HG03354 (cell line): ENCODE results near the gene ARSB.
A peak's percentile ranks its signal among the peaks of the same experiment; 100 is the strongest.

ENCODE experiments used
- ATAC-seq: cut with Tn5 transposase; IDR thresholded peaks from one replicate; pipeline ENCODE4 v1.9.1; 2021; ENCODE audit warnings: mild to moderate bottlenecking; ENCODE audit not compliant: unreplicated experiment, poor library complexity, severe bottlenecking

Gene ARSB

DNA sequence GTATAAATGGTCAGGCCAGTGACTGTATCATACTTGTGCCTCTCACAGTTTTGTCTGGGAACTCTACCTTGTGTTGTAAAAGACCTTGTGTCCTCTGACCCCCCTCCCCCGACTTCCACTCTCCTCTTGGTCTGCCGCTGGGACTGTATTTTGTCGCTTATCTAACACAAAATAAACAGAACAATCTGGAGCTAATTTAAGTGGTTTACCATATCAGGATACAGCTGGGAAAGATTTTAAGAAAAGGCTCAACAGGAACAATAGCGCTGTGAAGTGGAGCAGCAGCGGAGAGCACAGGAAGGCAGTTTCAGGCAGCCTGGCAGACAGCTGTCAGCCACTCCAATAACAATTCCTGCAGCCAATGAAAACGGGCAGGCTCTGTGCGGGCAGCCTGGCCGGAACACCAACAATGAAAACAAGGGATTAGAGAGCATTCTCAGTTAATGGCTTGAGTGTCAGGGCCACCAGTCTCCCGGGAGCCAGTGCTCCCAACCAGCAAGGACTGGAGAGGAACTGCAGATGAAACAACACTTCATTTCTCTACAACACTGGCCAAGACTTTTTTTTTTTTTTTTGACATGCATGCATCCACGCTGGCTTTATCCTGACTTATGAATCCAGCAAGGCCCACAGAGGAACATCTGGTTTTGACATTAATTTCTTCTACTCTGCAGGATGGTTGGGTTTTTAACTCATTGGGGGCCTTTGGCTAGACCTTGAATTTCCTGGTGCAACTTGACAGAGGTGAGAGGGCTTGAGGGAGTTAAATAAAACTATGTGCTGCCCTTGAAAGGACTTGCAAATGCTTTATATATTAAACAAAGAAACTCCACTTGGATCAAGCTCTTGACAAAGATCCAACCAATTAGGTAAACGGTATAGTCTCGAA is 76.7 kb downstream of the ARSB start:
- no peak for ATAC-seq

DNA sequence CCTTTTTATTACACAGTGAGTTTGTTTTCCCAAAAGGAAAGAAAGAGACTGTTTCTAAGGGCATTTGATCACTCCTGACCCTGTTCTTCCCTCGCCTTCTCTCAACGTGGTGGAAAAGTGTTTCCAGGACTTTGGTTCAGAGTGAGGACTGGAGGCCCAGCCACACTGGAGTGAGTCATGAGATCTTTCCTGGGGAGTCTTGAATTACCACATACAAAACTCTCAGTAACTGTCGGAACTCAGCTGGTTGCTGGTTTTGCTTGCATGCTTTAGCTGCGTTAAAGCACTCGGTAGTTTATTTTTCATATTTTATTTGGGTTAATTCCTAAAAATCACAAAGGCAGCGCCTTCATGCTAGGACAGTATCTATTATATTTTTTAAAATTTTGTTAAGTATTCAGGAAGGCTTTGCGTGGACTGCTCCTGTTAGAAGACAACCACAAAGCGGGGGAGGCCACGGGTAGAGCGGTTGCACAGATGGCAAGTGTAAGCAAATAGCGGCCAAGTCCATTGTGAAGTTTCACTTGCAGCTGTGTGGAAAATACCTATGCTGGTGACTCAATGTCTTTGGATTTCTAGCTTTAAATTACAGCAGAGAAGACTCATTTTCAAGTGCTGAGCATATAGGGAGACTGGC is 77.7 kb downstream of the ARSB start:
- ATAC-seq, result no peak

DNA sequence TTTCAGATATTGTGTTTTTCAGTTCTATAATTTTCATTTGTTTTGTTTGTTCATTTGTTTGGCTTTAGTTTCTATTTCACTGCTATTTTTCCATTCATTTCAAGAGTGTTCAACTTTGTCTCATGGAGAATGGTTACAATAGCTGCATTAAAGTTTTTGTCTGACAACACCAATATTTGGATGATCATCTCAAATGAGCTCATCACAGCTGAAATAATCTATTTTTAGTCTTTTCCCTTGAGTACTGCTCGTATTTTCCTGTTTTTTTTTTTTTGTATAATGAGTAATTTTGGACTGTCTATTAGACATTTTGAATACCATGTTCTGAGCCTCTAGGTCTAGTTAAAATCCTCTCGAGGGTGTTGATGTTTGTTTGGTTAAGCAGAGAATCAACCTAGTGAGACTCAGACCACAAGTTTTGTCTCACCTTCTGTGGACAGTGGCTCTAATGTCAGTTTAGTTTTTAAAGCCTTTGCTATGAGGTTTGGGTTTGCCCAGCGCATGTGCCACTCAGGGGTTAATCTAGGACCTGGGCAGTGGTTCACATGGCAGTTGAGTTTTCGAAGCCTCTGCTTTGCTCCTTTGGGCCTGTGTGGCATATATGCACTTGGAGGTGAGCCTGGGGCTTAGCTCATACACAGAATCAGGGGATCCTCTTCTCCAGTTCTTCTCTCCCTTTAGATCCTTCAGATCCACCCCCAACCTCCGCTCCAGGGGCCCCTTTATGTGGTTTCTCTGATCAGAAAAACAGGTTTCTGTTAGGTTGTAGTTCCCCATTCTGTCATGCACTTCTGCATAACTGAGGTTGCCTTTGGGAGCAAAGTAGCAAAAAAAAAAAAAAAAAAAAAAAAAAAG is 79.8 kb downstream of the ARSB start:
- peak; percentile 61 for ATAC-seq

DNA sequence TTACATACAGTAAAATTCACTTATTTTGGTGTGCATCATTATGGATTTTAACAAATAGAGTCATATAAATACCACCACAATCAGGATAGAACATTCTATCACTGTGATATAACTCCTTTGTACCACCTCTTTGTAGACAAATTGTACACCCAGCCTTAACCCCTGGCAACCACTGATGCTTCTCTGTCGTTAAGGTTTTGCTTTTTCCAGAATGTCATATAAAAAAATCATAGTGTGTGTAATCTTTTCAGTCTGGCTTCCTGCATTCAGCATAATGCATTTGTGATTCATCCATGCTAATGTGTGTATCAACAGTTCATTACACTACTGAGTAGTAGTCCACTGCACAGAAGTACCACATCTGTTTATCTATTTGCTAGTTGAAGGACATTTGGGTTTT is 81.2 kb downstream of the ARSB start:
- no peak for ATAC-seq

DNA sequence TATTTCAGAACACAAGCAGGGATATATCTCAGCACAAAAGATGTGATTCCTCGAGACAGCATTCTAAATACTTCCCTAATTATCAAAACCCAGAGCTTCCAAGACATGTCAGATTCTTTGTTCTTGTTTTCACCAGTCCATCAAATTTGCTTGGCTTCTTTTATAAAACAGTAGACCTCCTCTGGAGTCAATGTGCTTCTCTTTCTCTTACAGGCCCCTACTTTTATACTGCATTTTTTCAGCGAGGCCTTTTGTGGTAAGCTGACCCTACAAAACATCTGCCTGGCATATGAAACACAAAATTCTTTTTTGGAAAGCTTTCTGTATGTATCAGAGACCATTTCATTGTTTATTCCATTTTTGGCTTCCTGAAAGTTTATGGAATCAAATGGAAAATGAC is 81.8 kb downstream of the ARSB start:
- no peak for ATAC-seq

DNA sequence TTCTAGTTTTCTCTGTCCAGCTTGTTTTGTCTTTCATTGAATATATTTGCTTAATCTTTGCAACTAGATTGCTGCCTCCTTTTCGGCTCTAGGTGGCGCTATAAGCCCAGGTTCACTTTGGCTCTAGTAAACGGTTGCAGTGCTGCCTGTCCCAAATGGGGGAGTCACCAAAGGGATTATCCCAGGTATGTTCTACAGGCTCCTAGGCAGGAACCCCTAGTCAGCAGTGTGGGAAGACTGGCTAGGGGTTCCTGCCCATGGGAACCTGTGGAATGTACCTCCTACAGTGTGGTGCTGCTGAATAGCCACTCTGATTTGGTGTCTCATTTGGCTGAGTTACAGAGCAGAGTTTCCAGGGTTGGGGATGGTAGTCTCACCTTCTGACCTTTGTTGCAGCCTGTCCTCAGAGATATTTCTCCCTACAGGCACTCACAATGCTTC is 85.2 kb downstream of the ARSB start:
- ATAC-seq, result no peak

DNA sequence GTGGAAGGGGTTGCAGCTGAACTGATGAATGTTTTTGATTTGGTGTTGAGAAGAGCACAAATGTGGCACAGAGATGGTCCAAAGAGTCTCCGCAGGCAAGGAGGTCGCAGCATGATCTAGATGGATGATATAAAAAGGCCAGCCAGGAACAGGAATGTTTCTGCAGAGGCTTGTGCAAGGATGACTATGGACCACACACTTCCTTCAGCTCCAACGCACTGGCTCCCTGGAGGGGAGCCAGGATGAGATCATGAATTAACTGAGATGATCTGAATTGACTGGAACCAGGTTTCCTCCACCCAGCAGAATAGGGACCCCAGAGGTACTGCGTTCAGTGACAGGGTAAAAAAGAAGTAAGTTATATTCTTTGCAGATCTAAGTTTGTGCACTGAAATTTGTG is 89.0 kb downstream of the ARSB start:
- ATAC-seq, result no peak

DNA sequence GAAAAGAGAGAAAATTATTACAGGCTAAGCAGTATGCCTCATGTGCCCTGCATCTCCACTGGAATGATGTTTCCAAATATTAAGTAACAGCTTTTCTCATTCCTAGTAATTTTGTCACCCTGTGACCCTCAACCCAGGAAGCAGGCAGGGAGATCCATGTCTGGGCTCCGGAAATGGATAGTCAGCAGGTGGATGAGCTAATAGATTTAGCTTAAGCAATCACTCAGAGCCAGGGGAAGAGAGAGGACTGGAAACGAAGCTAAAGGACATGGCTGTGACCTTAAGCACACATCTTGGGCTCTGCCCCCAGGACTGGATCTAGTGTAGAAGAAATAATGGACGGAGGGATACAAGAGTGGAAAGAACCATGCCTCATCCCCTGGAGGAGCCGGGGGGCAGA is 89.5 kb downstream of the ARSB start:
- no peak for ATAC-seq

DNA sequence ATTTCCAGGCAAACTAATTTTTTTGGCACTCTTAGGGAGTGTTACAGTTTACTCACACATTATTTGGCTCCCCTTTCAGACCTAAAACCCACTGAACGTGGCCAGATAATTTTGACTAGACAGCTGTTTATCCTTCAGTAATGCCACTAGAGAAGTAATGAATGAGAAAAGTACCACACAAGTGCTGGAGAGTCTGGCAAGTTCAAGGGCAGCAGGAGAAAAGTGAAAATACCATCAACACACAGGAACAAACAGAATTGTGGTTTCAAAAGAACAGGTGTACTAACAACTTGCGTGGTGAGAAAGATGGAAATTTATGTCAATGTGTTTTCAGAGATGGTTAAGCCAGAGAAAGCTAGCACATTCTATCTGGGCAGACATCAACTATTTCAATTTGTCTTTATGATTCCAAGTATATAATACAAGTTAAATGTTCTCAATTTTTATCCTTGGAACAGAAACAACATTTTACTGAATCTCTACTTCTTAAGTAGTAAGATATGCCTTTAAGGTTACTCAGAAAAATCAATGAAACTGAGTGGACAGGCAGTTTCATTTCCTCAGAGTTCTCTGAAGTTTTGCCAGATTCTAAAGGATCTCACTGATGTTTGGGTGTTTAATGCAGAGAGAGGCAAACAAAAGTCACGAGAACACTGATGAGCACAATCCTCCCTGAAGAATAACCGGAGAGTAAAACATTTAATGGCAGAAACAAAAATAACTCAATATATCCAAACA is 91.0 kb downstream of the ARSB start:
- ATAC-seq, result peak; percentile 64

DNA sequence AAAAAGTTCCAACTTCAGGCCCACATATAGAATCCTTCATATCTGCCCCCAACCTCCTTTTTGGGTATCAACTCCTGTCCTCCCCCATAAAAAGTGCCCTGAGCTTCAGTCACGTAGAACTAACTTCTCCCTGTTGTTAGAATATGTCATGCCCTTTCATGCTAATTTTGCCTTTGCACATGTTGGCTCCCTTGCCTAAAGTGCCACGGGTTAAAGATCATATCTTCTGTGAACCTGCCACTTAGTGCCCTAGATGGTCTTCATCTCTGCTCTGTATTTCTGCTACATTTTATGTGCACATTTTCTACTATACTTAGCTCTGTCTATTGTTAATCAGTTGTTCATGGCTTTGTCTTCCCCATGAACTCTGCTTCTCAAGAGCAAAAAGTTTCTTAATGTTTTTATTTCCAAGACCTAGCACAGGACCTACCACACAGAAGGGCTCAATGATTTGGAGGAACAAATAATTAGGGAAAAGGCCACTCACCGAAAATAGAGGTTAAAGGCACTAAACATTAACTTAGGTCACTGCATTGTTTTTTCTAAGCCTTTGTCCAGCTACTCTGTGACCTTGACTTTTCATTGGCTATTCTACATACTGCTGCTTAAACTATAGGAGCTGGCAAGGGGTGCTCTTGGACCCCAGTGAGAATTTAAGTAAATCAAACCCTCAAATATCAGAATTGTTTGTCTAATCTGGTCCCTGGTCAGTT is 94.3 kb downstream of the ARSB start:
- no peak for ATAC-seq

DNA sequence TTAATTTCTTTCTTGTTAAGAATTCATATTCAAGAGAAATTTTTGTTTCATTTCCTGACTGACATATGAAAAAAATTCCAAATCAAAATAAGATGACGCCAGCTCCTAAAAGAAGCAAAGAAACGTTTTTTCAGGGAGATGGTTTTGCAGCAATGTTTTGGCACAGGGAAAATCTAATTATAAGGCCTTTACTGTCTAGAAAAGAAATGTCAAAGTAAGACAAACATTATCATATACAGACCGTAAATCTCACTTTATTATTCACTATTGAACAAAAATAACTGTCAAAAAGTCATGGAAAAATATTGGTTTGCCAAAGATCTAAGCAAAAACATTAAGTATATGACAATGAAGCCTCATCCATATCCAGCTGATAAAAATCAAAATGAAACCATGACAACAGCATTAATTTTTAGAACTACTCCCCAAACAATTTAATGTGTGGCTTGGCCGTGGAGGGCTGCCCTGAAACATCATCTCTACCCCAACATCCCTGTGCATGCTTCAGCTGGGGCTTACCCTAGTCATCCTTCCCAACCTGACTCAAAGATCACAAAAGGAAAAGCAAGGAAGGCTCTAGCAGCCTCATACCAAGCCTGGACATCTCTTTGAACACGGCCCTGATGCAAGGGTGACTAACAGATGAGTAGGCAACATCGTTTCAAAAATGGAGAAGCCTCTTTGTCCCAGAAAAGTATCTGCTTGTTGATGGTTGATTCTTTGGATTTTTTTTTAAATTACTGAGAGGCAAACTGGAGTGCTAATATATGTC is 95.6 kb downstream of the ARSB start:
- no peak for ATAC-seq

DNA sequence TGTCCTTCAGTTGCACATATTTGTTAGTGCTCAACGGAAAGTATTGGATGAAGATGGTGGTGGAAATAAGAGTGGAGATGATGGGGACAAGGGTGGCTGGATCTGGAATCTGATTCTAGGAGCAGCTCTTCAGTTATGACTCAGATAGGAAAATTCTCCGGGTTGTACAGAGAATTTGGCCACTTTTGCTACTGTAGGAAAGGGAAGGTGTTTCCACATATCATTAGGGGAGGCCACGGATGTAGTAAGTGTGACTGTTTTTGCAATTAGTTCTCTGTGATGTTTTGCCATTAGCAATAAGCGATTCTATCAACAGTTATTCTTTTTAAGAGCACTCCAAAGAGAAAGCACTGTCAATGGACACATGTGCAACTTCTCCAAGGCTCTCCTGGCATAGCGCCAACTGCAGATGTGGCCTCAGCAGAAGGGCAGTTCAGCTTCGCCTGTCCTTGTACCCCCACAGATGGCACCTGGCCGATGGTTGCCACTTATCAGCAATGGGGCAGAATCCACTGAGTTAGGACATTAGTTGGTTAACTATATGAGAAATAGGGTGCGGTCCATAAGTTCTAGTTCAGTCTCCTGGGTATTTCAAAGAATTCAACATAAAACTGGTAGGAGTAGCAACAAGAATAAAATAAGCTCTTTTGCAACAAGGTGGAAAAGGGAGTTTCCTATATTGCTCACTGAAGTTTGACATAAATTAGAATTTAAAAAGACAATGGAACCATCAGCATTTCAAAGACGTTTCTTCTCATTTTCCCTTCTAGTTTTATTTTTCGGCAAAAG is 96.3 kb downstream of the ARSB start:
- no peak for ATAC-seq

DNA sequence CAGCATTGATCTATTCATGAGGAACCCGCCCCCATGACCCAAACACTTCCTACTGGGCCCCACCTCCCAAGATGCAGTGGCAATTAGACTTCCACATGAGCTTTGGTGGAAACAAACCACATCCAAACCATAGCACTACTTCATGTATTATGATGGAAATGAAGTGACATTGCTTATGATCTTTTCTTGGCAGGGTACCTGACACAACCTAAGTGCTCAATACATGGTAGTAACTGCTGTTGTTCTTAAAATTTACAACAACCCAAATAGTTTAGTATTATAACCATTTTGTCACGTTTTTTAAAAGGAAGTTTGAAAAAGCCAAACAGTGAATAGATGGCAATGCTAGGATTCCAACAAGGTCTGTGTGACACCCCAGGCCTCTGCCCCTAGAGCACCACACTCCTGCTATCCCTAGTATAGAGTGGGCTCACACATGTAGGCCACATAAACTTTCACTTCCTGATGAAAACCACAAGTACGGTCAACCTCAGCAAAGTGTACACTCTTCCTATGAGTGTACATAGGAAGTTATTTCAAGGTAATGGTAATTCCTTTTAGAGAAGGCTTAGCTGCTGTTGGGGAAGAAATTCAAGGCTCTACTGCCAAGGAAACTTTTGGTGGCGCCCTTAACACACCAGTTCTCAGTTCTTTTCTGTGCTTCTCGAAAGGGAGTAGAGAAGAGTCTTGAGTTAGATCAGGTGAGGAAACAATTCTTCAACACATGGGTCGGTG is 97.6 kb downstream of the ARSB start:
- ATAC-seq, result peak; percentile 97

DNA sequence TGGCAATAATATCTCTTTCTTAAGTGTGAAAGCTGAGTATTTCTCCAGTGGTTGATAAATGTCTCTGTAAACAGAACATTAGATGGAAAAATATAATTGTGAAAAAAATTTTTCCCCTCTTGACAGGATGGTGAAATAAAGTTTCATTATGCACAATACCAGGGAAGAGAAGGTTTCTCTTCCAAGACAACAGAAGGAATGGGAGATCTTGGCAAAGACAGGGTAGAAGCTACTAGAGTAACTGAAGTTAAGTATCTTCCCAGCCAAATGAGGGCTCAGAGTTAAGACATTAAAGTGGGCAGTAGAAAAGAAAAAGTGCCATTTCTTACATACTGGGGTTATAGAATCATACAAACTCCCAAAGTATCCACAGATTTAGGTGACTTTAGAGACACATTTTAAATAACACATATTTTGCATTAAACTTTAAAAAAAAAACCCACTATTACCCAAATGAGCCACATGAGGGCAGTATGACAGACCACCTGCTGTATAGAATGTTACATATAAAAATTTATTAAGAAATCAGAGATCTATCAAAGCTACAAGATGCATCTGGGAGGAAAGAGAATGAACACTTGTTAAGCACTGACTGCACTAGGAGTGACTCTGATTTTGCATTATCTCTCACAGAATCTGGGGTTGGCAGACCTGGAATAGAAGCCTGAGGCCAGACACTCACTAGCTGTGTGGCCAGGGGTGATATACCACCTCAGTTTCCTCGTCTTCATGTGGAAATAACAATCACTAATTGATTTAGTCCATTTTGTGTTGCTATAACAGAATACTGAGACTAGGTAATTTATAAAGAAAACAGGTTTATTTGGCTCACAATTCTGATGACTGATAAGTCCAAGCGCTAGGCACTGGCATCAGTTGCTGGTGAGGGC is 98.5 kb downstream of the ARSB start:
- ATAC-seq, result no peak

DNA sequence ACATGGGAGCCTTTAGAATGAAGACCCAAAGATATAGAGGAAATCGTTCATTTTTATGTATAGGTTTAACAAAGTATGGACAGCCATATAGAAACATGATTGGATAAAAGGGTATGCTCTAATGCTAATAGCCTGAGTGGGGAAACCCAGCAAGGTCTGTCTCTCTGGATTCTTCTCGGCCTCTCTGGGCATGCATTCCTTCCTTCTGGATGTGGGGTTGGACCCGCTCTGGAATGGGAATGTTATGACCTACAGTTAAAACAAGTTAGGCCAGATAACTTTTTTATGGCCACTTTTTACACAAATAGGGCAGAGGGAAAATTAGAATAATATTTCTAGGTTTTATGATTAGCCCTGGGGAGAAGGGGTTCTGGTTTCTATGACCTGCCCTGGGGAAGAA is 103.2 kb downstream of the ARSB start:
- ATAC-seq, result no peak

DNA sequence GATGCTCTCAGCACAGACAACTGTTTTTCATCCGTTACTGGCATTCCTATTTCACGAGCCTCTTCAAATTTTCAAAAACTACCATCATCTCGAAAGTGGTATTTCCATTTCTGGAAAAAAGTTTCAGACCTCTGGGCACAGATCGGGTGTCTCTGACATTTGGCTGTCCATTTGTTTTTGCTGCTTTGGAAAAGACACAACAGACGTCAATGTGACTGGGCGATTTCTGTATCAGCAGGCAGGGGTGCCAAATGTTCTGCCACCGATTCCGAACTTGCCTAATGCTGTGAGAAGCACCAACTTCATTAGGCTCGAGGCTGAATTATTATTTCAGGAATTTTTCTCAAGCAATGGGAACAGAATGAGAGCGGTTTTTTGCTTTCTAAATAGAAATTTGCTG is 105.6 kb downstream of the ARSB start:
- ATAC-seq, result no peak
